Measurements from ENCODE around the gene CARD8. TPM values are rescaled to one million over a fixed set of nuclear protein-coding genes. Genes with fewer than 3 reads are reported as not detected.

The CARD8 gene
- total RNA-seq, 1 experiment from 2014 or later, result 23.0 TPM

- no peak for TF ChIP-seq AFF4 (CRISPR knock-in tag; IDR thresholded peaks at IDR 0.05; ENCODE audit: borderline replicate concordance)
- no peak for TF ChIP-seq MAX (CRISPR knock-in tag; IDR thresholded peaks at IDR 0.05)
- no peak for TF ChIP-seq KAT7 (CRISPR knock-in tag; IDR thresholded peaks at IDR 0.05; ENCODE audit: borderline replicate concordance)
- TF ChIP-seq ERG (CRISPR knock-in tag; IDR thresholded peaks at IDR 0.05), result no peak
- TF ChIP-seq GABPB1 (CRISPR knock-in tag; IDR thresholded peaks at IDR 0.05), result no peak
- no peak for TF ChIP-seq RORB (CRISPR knock-in tag; IDR thresholded peaks at IDR 0.05)
- no peak for TF ChIP-seq ZNF219 (CRISPR knock-in tag; IDR thresholded peaks at IDR 0.05; ENCODE audit: borderline replicate concordance)
Observed at GRCh38 chr19:48279747-48280146, 24.0 kb upstream of the CARD8 start (continued).

- ATAC-seq (no peak), DNase-seq (ENCODE audit: low spot score) (no peak)
- peaks cover 31% of the 10 kb centered on the region for H3K36me3 Mint-ChIP-seq
- no peaks in the 10 kb centered on the region for H3K27me3 Mint-ChIP-seq (ENCODE audit: low read depth)
- H3K4me3 Mint-ChIP-seq, result no peak overlapping the region
- ChIA-PET POLR2A (interaction anchor here (0.7 kb wide), 1 partner anchor 205 kb away, joined by 3 read pairs; no protein-coding TSS in a partner anchor), CTCF (interaction anchor here (2.8 kb wide), 1 partner anchor 15 kb away, joined by 10 read pairs; no protein-coding TSS in a partner anchor)
- TF ChIP-seq STAT6 (CRISPR knock-in tag; conservative IDR thresholded peaks at IDR 0.05; ENCODE audit: low read depth), result no peak
- TF ChIP-seq PRRX2 (CRISPR knock-in tag; IDR thresholded peaks at IDR 0.05), result no peak
- TF ChIP-seq ATF6 (CRISPR knock-in tag; IDR thresholded peaks at IDR 0.05), result no peak
- TF ChIP-seq ATF3 (CRISPR knock-in tag; conservative IDR thresholded peaks at IDR 0.05), result no peak
- no peak for TF ChIP-seq ESRRA (CRISPR knock-in tag; IDR thresholded peaks at IDR 0.05; ENCODE audit: borderline replicate concordance)
- TF ChIP-seq FOXP4 (CRISPR knock-in tag; IDR thresholded peaks at IDR 0.05), result no peak
- no peak for TF ChIP-seq ERG (CRISPR knock-in tag; IDR thresholded peaks at IDR 0.05)
- no peak for TF ChIP-seq NR2C2 (CRISPR knock-in tag; IDR thresholded peaks at IDR 0.05)
- TF ChIP-seq CBFB (CRISPR knock-in tag; IDR thresholded peaks at IDR 0.05; ENCODE audit: low read depth), result no peak
- no peak for TF ChIP-seq JUN (CRISPR knock-in tag; IDR thresholded peaks at IDR 0.05)
- TF ChIP-seq SOX15 (CRISPR knock-in tag; IDR thresholded peaks at IDR 0.05), result no peak
- H3K4me1 Mint-ChIP-seq, result peaks cover 10% of the 10 kb centered on the region
- peaks cover under 1% of the 10 kb centered on the region; the same call in 1 of the 2 replicates for H3K9me3 Mint-ChIP-seq
- no peak overlapping the region for H3K27ac Mint-ChIP-seq
Observed at GRCh38 chr19:48274938-48275337, 19.2 kb upstream of the CARD8 start.
